GM13977 (cell line): ENCODE data around the gene LBP.
"Not testable (repeated sequence)": the region's sequence is repeated elsewhere in the genome, so short reads cannot be mapped to it uniquely, and the experiment has no call there.

Experiments
- DNase-seq: peaks from one replicate; pipeline ENCODE4 v3.0.0; 2012; ENCODE audit warnings: low spot score
- CTCF ChIP-seq: IDR thresholded peaks from 2 replicates; pipeline ENCODE4 v1.5.1; 2012; ENCODE audit warnings: mild to moderate bottlenecking, control low read depth; ENCODE audit not compliant: insufficient read depth; ENCODE audit errors: extremely low read depth, missing control alignments
- in situ Hi-C: fragments of 300-500 bp; cut with MboI; formaldehyde crosslinking; loops from one replicate; pipeline ENCODE4 v1.12.0; 2022; ENCODE audit warnings: low sequenced_read_pairs, low pct_unique_long_range_greater_than_20kb, mixed read lengths, inconsistent platforms; ENCODE audit not compliant: unreplicated experiment

LBP gene

DNA sequence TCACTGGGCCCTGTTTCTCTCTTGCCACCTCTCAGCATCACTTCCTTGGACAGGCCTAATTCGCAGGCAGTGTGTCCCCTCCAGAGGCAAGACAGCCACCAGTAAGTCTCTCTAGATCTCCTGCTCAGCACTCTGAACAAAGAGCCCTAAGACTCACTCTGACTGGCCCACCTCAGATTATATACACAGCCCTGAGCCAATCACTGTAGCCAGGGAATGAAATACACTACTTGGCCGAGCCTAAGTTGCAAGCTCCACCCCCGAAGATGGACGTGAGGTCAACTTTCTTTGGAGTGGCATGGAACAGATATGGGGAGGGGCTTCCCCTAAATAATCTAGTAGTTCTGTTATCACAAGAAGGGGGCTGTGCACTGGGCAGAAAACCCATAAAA is 38.2 kb upstream of the LBP start:
- no peak for DNase-seq
- in situ Hi-C loops, result no loop called here
- no peak for TF ChIP-seq CTCF

GRCh38 chr20:38308447-38308846 is 37.8 kb upstream of the LBP start:
- in situ Hi-C loops, result no loop called here
- TF ChIP-seq CTCF, result no peak
- no peak for DNase-seq

DNA sequence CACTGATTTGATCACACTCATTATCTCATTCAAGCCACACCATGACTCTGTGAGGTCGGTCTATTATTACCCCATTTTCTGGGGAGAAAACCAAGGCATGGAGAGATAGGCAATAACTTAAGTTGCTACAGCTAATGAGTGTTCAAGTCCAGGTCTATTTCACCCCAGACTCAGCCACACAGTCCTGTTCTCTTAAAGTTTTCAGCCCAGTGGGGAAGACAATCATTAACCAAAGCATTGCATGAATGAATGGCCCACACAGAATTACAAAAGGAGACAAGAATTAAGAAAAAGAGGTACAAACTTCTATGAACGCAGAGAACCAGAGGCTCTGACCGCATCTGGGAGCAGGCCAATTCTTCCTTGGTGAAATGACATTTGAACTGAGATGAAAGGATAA is 35.2 kb upstream of the LBP start:
- DNase-seq, result no peak
- no peak for TF ChIP-seq CTCF
- in situ Hi-C loops, result no loop called here

- in situ Hi-C loops, result no loop called here
- no peak for DNase-seq
- no peak for TF ChIP-seq CTCF
These were observed 34.8 kb upstream of the LBP start for GRCh38 chr20:38311491-38311890.

GRCh38 chr20:38313676-38314075 is 32.6 kb upstream of the LBP start:
- TF ChIP-seq CTCF, result no peak
- DNase-seq, result no peak
- in situ Hi-C loops, result no loop called here

- in situ Hi-C loops, result not testable (repeated sequence)
These were observed 31.9 kb upstream of the LBP start for GRCh38 chr20:38314350-38314749.

GRCh38 chr20:38315290-38315966 is 30.9 kb upstream of the LBP start:
- TF ChIP-seq CTCF, result no peak
- in situ Hi-C loops, result no loop called here

More at GRCh38 chr20:38314350-38314749, 31.9 kb upstream of the LBP start:
- DNase-seq, result not testable (repeated sequence)

More at GRCh38 chr20:38315290-38315966, 30.9 kb upstream of the LBP start:
- DNase-seq, result no peak
